ENCODE results near the gene KLK1.

DNA sequence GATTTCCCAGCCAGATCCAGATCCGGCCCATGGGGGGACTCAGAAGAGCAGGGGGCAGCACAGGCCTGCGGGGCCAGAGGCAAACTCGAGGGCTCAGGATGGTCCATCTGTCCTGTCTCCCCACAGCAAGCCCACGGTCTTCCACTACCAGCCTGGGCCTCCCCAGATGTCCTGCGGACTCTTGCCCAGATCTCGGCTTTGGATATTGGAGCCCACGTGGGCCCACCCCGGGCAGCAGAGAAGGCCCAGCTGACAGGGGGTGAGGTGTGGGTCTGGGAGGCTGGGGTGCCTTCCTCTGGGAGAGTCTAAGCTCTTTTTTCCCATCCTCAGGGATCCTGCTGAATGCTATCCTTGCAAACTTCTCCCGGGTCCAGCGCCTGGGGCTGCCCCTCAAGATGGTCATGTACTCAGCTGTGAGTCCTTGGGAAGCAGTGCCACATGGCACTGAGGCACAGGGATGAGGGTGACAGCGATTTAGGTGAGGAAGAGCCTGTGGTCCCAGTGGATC lies 30.0 kb downstream of the KLK1 start:
- TF ChIP-seq, protein P1, sequence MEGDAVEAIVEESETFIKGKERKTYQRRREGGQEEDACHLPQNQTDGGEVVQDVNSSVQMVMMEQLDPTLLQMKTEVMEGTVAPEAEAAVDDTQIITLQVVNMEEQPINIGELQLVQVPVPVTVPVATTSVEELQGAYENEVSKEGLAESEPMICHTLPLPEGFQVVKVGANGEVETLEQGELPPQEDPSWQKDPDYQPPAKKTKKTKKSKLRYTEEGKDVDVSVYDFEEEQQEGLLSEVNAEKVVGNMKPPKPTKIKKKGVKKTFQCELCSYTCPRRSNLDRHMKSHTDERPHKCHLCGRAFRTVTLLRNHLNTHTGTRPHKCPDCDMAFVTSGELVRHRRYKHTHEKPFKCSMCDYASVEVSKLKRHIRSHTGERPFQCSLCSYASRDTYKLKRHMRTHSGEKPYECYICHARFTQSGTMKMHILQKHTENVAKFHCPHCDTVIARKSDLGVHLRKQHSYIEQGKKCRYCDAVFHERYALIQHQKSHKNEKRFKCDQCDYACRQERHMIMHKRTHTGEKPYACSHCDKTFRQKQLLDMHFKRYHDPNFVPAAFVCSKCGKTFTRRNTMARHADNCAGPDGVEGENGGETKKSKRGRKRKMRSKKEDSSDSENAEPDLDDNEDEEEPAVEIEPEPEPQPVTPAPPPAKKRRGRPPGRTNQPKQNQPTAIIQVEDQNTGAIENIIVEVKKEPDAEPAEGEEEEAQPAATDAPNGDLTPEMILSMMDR (conservative IDR thresholded peaks at IDR 0.05; ENCODE audit: low read depth, low read length), result no peak
- TF ChIP-seq EZH2 (IDR thresholded peaks at IDR 0.05; ENCODE audit: borderline replicate concordance, low read depth, low read length, poor library complexity, severe bottlenecking), result no peak
